OCI-LY1 (cell line): ENCODE measurements around the gene KRTAP10-6.
"Not testable (repeated sequence)": the region's sequence is repeated elsewhere in the genome, so short reads cannot be mapped to it uniquely, and the experiment has no call there.

Experiments
- EZH2 ChIP-seq: fragments of 200-600 bp; sonication (generic), shearing (Covaris generic); IDR thresholded peaks from 2 replicates; pipeline ENCODE4 v1.8.0; 2017; ENCODE audit warnings: borderline replicate concordance, mixed run types, mild to moderate bottlenecking, antibody characterized with exemption, low read length, moderate library complexity, mixed read lengths
- TF ChIP-seq, protein P1 (sequence below): fragments of 200-600 bp; sonication (generic), shearing (Covaris generic); IDR thresholded peaks from 2 replicates; pipeline ENCODE4 v1.5.1; 2017; ENCODE audit warnings: mild to moderate bottlenecking, antibody characterized with exemption, low read length, moderate library complexity, mixed read lengths

DNA sequence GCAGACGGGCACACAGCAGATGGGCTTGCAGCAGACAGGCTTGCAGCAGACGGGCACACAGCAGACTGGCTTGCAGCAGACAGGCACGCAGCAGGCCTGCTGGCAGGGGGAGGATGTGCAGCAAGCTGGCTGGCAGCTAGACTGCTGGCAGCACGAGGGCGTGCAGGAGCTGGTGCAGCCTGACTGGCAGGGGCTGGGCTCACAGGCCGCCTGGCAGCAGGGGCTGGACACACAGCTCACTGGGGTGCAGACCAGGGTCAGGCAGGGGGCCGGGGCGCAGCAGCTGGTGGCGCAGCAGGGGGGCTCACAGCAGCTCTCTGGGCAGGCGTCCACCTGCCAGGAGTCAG, 34.0 kb downstream of the KRTAP10-6 start:
- TF ChIP-seq, protein P1, sequence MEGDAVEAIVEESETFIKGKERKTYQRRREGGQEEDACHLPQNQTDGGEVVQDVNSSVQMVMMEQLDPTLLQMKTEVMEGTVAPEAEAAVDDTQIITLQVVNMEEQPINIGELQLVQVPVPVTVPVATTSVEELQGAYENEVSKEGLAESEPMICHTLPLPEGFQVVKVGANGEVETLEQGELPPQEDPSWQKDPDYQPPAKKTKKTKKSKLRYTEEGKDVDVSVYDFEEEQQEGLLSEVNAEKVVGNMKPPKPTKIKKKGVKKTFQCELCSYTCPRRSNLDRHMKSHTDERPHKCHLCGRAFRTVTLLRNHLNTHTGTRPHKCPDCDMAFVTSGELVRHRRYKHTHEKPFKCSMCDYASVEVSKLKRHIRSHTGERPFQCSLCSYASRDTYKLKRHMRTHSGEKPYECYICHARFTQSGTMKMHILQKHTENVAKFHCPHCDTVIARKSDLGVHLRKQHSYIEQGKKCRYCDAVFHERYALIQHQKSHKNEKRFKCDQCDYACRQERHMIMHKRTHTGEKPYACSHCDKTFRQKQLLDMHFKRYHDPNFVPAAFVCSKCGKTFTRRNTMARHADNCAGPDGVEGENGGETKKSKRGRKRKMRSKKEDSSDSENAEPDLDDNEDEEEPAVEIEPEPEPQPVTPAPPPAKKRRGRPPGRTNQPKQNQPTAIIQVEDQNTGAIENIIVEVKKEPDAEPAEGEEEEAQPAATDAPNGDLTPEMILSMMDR: not testable (repeated sequence)
- TF ChIP-seq EZH2: not testable (repeated sequence)
